Measurements from ENCODE around the gene NR1I2. TPM values are rescaled to one million over a fixed set of nuclear protein-coding genes. Genes with fewer than 3 reads are reported as not detected.

The NR1I2 gene
- polyA plus RNA-seq, 4 donors = 37.8 to 166 (median 95.5) TPM

- DNase-seq (peak; percentile 23 to 42), FAIRE-seq (no peak)
- H3K27ac ChIP-seq (ENCODE audit: low read depth in 1 of 3, low read length in 2 of 3) = peak overlapping the region in 2 of 3 donors; percentile 85 to 87
- peaks cover 0 to 9% (median 0%) of the 10 kb centered on the region in 3 donors for H3K36me3 ChIP-seq (ENCODE audit: control insufficient read depth in 3 of 3, insufficient read depth in 2 of 3, low read depth in 1 of 3, low read length in 3 of 3)
- peak overlapping the region in 2 of 3 donors; percentile 42 to 64 for H3K4me3 ChIP-seq (ENCODE audit: low read depth in 1 of 3, low read length in 3 of 3)
- no peaks in the 10 kb centered on the region for H3K27me3 ChIP-seq (ENCODE audit: control insufficient read depth in 3 of 3, insufficient read depth in 3 of 3, low read length in 3 of 3)
- H3K9me3 ChIP-seq (ENCODE audit: control insufficient read depth in 2 of 2, insufficient read depth in 1 of 2, low read depth in 1 of 2, low read length in 1 of 2) = no peaks in the 10 kb centered on the region
- H3K4me1 ChIP-seq (ENCODE audit: control insufficient read depth in 3 of 3, insufficient read depth in 2 of 3, low read depth in 1 of 3, low read length in 2 of 3) = peaks cover 3 to 34% (median 6%) of the 10 kb centered on the region in 3 donors
- WGBS, 3 donors = 49 to 64% (median 50%) methylated on average over 2 of the region's 2 CpGs
Observed at GRCh38 chr3:119783255-119783654, 1.4 kb downstream of the NR1I2 start.

- DNase-seq (no peak), FAIRE-seq (no peak)
- no peaks in the 10 kb centered on the region for H3K27me3 ChIP-seq (ENCODE audit: control insufficient read depth in 3 of 3, insufficient read depth in 3 of 3, low read length in 3 of 3)
- H3K27ac ChIP-seq (ENCODE audit: low read depth in 1 of 3, low read length in 2 of 3) = peak overlapping the region in 1 of 3 donors; percentile 87
- 48 to 72% (median 55%) methylated on average over 7 of the region's 7 CpGs for WGBS, 3 donors
- H3K4me3 ChIP-seq (ENCODE audit: low read depth in 1 of 3, low read length in 3 of 3) = peak overlapping the region in 2 of 3 donors; percentile 4 to 64
- H3K4me1 ChIP-seq (ENCODE audit: control insufficient read depth in 3 of 3, insufficient read depth in 2 of 3, low read depth in 1 of 3, low read length in 2 of 3) = peaks cover 3 to 37% (median 6%) of the 10 kb centered on the region in 3 donors
- H3K36me3 ChIP-seq (ENCODE audit: control insufficient read depth in 3 of 3, insufficient read depth in 2 of 3, low read depth in 1 of 3, low read length in 3 of 3) = peaks cover 0 to 15% (median 0%) of the 10 kb centered on the region in 3 donors
- H3K9me3 ChIP-seq (ENCODE audit: control insufficient read depth in 2 of 2, insufficient read depth in 1 of 2, low read depth in 1 of 2, low read length in 1 of 2) = no peaks in the 10 kb centered on the region
Observed at GRCh38 chr3:119783883-119784282, 2.0 kb downstream of the NR1I2 start.

- FAIRE-seq = no peak
- peak overlapping the region in 1 of 3 donors; percentile 8 for H3K4me3 ChIP-seq (ENCODE audit: low read depth in 1 of 3, low read length in 3 of 3)
- 54 to 73% (median 67%) methylated on average over 2 of the region's 2 CpGs for WGBS, 3 donors
Observed at GRCh38 chr3:119786409-119786808, 4.5 kb downstream of the NR1I2 start.

GRCh38 chr3:119790369-119790768, 8.5 kb downstream of the NR1I2 start:
- WGBS, 3 donors = 91 to 96% (median 96%) methylated on average over 3 of the region's 3 CpGs
- no peak for FAIRE-seq

More at GRCh38 chr3:119786409-119786808, 4.5 kb downstream of the NR1I2 start:
- peaks cover 0 to 11% of the 10 kb centered on the region in 2 donors for H3K9me3 ChIP-seq (ENCODE audit: control insufficient read depth in 2 of 2, insufficient read depth in 1 of 2, low read depth in 1 of 2, low read length in 1 of 2)
- H3K36me3 ChIP-seq (ENCODE audit: control insufficient read depth in 3 of 3, insufficient read depth in 2 of 3, low read depth in 1 of 3, low read length in 3 of 3) = peaks cover 0 to 25% (median 0%) of the 10 kb centered on the region in 3 donors
- peak; percentile 60 to 82 for DNase-seq
- H3K27ac ChIP-seq (ENCODE audit: low read depth in 1 of 3, low read length in 2 of 3) = peak overlapping the region in 2 of 3 donors; percentile 50 to 81
- peaks cover 5 to 27% (median 6%) of the 10 kb centered on the region in 3 donors for H3K4me1 ChIP-seq (ENCODE audit: control insufficient read depth in 3 of 3, insufficient read depth in 2 of 3, low read depth in 1 of 3, low read length in 2 of 3)
- no peaks in the 10 kb centered on the region for H3K27me3 ChIP-seq (ENCODE audit: control insufficient read depth in 3 of 3, insufficient read depth in 3 of 3, low read length in 3 of 3)

GRCh38 chr3:119792270-119792669, 10.4 kb downstream of the NR1I2 start:
- DNase-seq (no peak), FAIRE-seq (no peak)
- Histone ChIP-seq H3K9me3 (ENCODE audit: control insufficient read depth in 2 of 2, insufficient read depth in 1 of 2, low read depth in 1 of 2, low read length in 1 of 2) (peaks cover 0 to 13% of the 10 kb centered on the region in 2 donors), H3K27me3 (ENCODE audit: control insufficient read depth in 3 of 3, insufficient read depth in 3 of 3, low read length in 3 of 3) (no peaks in the 10 kb centered on the region), H3K4me1 (ENCODE audit: control insufficient read depth in 3 of 3, insufficient read depth in 2 of 3, low read depth in 1 of 3, low read length in 2 of 3) (peaks cover 0 to 39% (median 19%) of the 10 kb centered on the region in 3 donors), H3K4me3 (ENCODE audit: low read depth in 1 of 3, low read length in 3 of 3) (no peak overlapping the region), H3K27ac (ENCODE audit: low read depth in 1 of 3, low read length in 2 of 3) (no peak overlapping the region), H3K36me3 (ENCODE audit: control insufficient read depth in 3 of 3, insufficient read depth in 2 of 3, low read depth in 1 of 3, low read length in 3 of 3) (peaks cover 0 to 55% (median 3%) of the 10 kb centered on the region in 3 donors)
- WGBS, 3 donors = 93 to 98% (median 96%) methylated on average over 8 of the region's 8 CpGs

More at GRCh38 chr3:119790369-119790768, 8.5 kb downstream of the NR1I2 start:
- DNase-seq = no peak
- Histone ChIP-seq H3K9me3 (ENCODE audit: control insufficient read depth in 2 of 2, insufficient read depth in 1 of 2, low read depth in 1 of 2, low read length in 1 of 2) (peaks cover 0 to 13% of the 10 kb centered on the region in 2 donors), H3K36me3 (ENCODE audit: control insufficient read depth in 3 of 3, insufficient read depth in 2 of 3, low read depth in 1 of 3, low read length in 3 of 3) (peaks cover 0 to 55% (median 3%) of the 10 kb centered on the region in 3 donors), H3K4me1 (ENCODE audit: control insufficient read depth in 3 of 3, insufficient read depth in 2 of 3, low read depth in 1 of 3, low read length in 2 of 3) (peaks cover 6 to 33% (median 11%) of the 10 kb centered on the region in 3 donors), H3K4me3 (ENCODE audit: low read depth in 1 of 3, low read length in 3 of 3) (no peak overlapping the region), H3K27me3 (ENCODE audit: control insufficient read depth in 3 of 3, insufficient read depth in 3 of 3, low read length in 3 of 3) (no peaks in the 10 kb centered on the region), H3K27ac (ENCODE audit: low read depth in 1 of 3, low read length in 2 of 3) (no peak overlapping the region)

- peak overlapping the region; percentile 68 to 95 (median 83) for H3K27ac ChIP-seq (ENCODE audit: low read depth in 1 of 3, low read length in 2 of 3)
- peaks cover 0 to 44% (median 3%) of the 10 kb centered on the region in 3 donors for H3K36me3 ChIP-seq (ENCODE audit: control insufficient read depth in 3 of 3, insufficient read depth in 2 of 3, low read depth in 1 of 3, low read length in 3 of 3)
- WGBS, 3 donors = 94 to 98% (median 96%) methylated on average over 2 of the region's 2 CpGs
- H3K27me3 ChIP-seq (ENCODE audit: control insufficient read depth in 3 of 3, insufficient read depth in 3 of 3, low read length in 3 of 3) = no peaks in the 10 kb centered on the region
- H3K4me3 ChIP-seq (ENCODE audit: low read depth in 1 of 3, low read length in 3 of 3) = no peak overlapping the region
- peaks cover 0 to 11% of the 10 kb centered on the region in 2 donors for H3K9me3 ChIP-seq (ENCODE audit: control insufficient read depth in 2 of 2, insufficient read depth in 1 of 2, low read depth in 1 of 2, low read length in 1 of 2)
- H3K4me1 ChIP-seq (ENCODE audit: control insufficient read depth in 3 of 3, insufficient read depth in 2 of 3, low read depth in 1 of 3, low read length in 2 of 3) = peaks cover 0 to 34% (median 19%) of the 10 kb centered on the region in 3 donors
- DNase-seq = no peak
- FAIRE-seq = no peak
Observed at GRCh38 chr3:119794401-119794800, 12.5 kb downstream of the NR1I2 start.

GRCh38 chr3:119794971-119795612, 13.2 kb downstream of the NR1I2 start:
- no peak overlapping the region for H3K4me3 ChIP-seq (ENCODE audit: low read depth in 1 of 3, low read length in 3 of 3)
- H3K4me1 ChIP-seq (ENCODE audit: control insufficient read depth in 3 of 3, insufficient read depth in 2 of 3, low read depth in 1 of 3, low read length in 2 of 3) = peaks cover 0 to 32% (median 19%) of the 10 kb centered on the region in 3 donors
- peaks cover 0 to 8% of the 10 kb centered on the region in 2 donors for H3K9me3 ChIP-seq (ENCODE audit: control insufficient read depth in 2 of 2, insufficient read depth in 1 of 2, low read depth in 1 of 2, low read length in 1 of 2)
- WGBS, 3 donors = 14 to 55% (median 32%) methylated on average over 5 of the region's 5 CpGs
- DNase-seq (peak; percentile 96 to 99), FAIRE-seq (no peak)
- peaks cover 0 to 41% (median 3%) of the 10 kb centered on the region in 3 donors for H3K36me3 ChIP-seq (ENCODE audit: control insufficient read depth in 3 of 3, insufficient read depth in 2 of 3, low read depth in 1 of 3, low read length in 3 of 3)
- H3K27me3 ChIP-seq (ENCODE audit: control insufficient read depth in 3 of 3, insufficient read depth in 3 of 3, low read length in 3 of 3) = no peaks in the 10 kb centered on the region
- peak overlapping the region; percentile 82 to 95 (median 86) for H3K27ac ChIP-seq (ENCODE audit: low read depth in 1 of 3, low read length in 2 of 3)

- FAIRE-seq = no peak
- H3K27me3 ChIP-seq (ENCODE audit: control insufficient read depth in 3 of 3, insufficient read depth in 3 of 3, low read length in 3 of 3) = no peaks in the 10 kb centered on the region
- H3K36me3 ChIP-seq (ENCODE audit: control insufficient read depth in 3 of 3, insufficient read depth in 2 of 3, low read depth in 1 of 3, low read length in 3 of 3) = peaks cover 0 to 39% (median 3%) of the 10 kb centered on the region in 3 donors
- peaks cover 0 to 6% of the 10 kb centered on the region in 2 donors for H3K9me3 ChIP-seq (ENCODE audit: control insufficient read depth in 2 of 2, insufficient read depth in 1 of 2, low read depth in 1 of 2, low read length in 1 of 2)
- H3K27ac ChIP-seq (ENCODE audit: low read depth in 1 of 3, low read length in 2 of 3) = peak overlapping the region; percentile 82 to 95 (median 86)
- peak; percentile 61 to 72 for DNase-seq
- WGBS, 3 donors = 66 to 77% (median 69%) methylated on average over 3 of the region's 3 CpGs
- H3K4me3 ChIP-seq (ENCODE audit: low read depth in 1 of 3, low read length in 3 of 3) = no peak overlapping the region
- peaks cover 0 to 32% (median 16%) of the 10 kb centered on the region in 3 donors for H3K4me1 ChIP-seq (ENCODE audit: control insufficient read depth in 3 of 3, insufficient read depth in 2 of 3, low read depth in 1 of 3, low read length in 2 of 3)
Observed at GRCh38 chr3:119795849-119796248, 13.9 kb downstream of the NR1I2 start.
